Astrocyte (in vitro differentiated cells and primary cell): Measurements from ENCODE around the gene IGFBP5.

Experiments
- CTCF ChIP-seq: IDR thresholded peaks from 2 replicates; pipeline ENCODE4 v1.5.1; 2011; ENCODE audit warnings: low read depth, mild to moderate bottlenecking, inconsistent platforms, low read length, moderate library complexity; ENCODE audit not compliant: insufficient read depth
- EZH2 ChIP-seq: IDR thresholded peaks from 2 replicates; pipeline ENCODE4 v1.6.1; 2012; ENCODE audit warnings: mild to moderate bottlenecking, low read length, inconsistent platforms; ENCODE audit not compliant: insufficient read depth

- TF ChIP-seq CTCF (no peak), EZH2 (no peak)
Observed at GRCh38 chr2:216676630-216677029, 18.7 kb downstream of the IGFBP5 start.
